Heart left ventricle (tissue), 16 donors: ENCODE measurements around the gene XPA. TPM values are rescaled to one million over a fixed set of nuclear protein-coding genes. Genes with fewer than 3 reads are reported as not detected.
A peak's percentile ranks its signal among the peaks of the same experiment; 100 is the strongest.

Experiments used
- ATAC-seq, 4 donors: fragments of 200-7000 bp; cut with Tn5 transposase; one replicate each; pipeline ENCODE4 v1.9.1; 2020 to 2022; ENCODE audit warnings: moderate library complexity in 4 of 4, mild to moderate bottlenecking in 3 of 4, moderate number of reproducible peaks in 1 of 4
- DNase-seq, 5 donors: peaks; one replicate each; pipeline ENCODE4 v3.0.0-alpha.2; 2020
- H3K27ac ChIP-seq, 12 donors: fragments of 200-600 bp; sonication (generic) in 4 of 12; one replicate each; pipeline versions ENCODE4 v1.5.0 to v1.8.0; 2016 to 2022; ENCODE audit warnings: mild to moderate bottlenecking in 2 of 12
- H3K27me3 ChIP-seq, 9 donors: fragments of 200-600 bp; sonication (generic) in 2 of 9; one replicate each; pipeline versions ENCODE4 v1.5.1 to v1.8.0; 2016 to 2022; ENCODE audit warnings: mild to moderate bottlenecking in 3 of 9
- H3K36me3 ChIP-seq, 9 donors: fragments of 200-600 bp; sonication (generic) in 2 of 9; one replicate each; pipeline versions ENCODE4 v1.5.0 to v1.8.0; 2018 to 2022; ENCODE audit warnings: mild to moderate bottlenecking in 2 of 9
- H3K4me1 ChIP-seq, 12 donors: fragments of 200-600 bp; sonication (generic) in 4 of 12; one replicate each; pipeline versions ENCODE4 v1.5.0 to v1.8.0; 2016 to 2022; ENCODE audit warnings: mild to moderate bottlenecking in 3 of 12
- H3K4me3 ChIP-seq, 12 donors: fragments of 200-600 bp; sonication (generic) in 4 of 12; one replicate each; pipeline versions ENCODE4 v1.5.0 to v1.8.0; 2017 to 2022; ENCODE audit warnings: mild to moderate bottlenecking in 9 of 12, moderate library complexity in 4 of 12
- H3K9me3 ChIP-seq, 12 donors: fragments of 200-600 bp; sonication (generic) in 4 of 12; one replicate each; pipeline versions ENCODE4 v1.5.0 to v1.8.0; 2016 to 2022; ENCODE audit warnings: mild to moderate bottlenecking in 1 of 12
- CTCF ChIP-seq, 12 donors: fragments of 200-600 bp; sonication (generic) in 4 of 12; IDR thresholded peaks; one replicate each; pipeline versions ENCODE4 v1.5.0 to v1.8.0; 2018 to 2022; ENCODE audit warnings: antibody characterized with exemption in 12 of 12, mild to moderate bottlenecking in 5 of 12
- POLR2A ChIP-seq, 2 donors: fragments of 450-650 bp; IDR thresholded peaks; one replicate each; pipeline ENCODE4 v1.6.1; 2017; ENCODE audit warnings: antibody characterized with exemption in 2 of 2, mild to moderate bottlenecking in 2 of 2, moderate library complexity in 2 of 2
- WGBS, 4 donors: extraction: QIAGEN DNeasy Blood & Tissue Kit in 2 of 4; methylation state at CpG; one replicate each; pipeline versions ENCODE4 v1.1.5 to v1.1.7; 2013 to 2018; 5-methylcytosine and 5-hydroxymethylcytosine counted together
- intact Hi-C, 10 donors: fragments of 100-400 bp; cut with DNase I; formaldehyde crosslinking; loops; one replicate each; pipeline versions ENCODE4 v1.11.1 to v1.14.2; 2022
- polyA plus RNA-seq, 2 donors: library from polyadenylated mRNA; stranded (reverse); fragments of 200-250 nt; gene quantifications; one replicate each; pipeline ENCODE4 v1.2.3, GENCODE V29; 2013
- total RNA-seq, 9 donors: library from RNA; depleted of rRNA in 2 of 9; stranded (reverse); fragments of >200 nt in 2 of 9; fragmentation: NEBNext Ultra II Directional in 3 of 9; extraction: Animal tissue kit (Norgen Biotek cat#: 25700) in 3 of 9; gene quantifications; one replicate each; pipeline versions ENCODE4 v1.1.0 to v1.2.4, GENCODE V29; 2016 to 2023
- donor health status: ischemic (EF 13 %, LVEDD 7.1; RV severe dilation, severe dysfunction).
- donor health status: healthy with polysubstance abuse.
- donor health status: DM: no; HTN: yes; CAD: no.
- donor health status: DM: no; HTN: no; CAD: no.
- donor health status: ischemic (EF 25% LVEDD 6.9; RV normal size, moderate dysfunction).
- donor health status: ischemic (EF 25% LVEDD 5.7; RV mildly dilated, moderate dysfunction).
- donor health status: healthy.
- donor health status: DM: yes; HTN: yes; CAD: no.
- donor health status: ischemic (EF 35%, LVEDD 5.7; RV mildly dilated, moderate dysfunction).
- donor health status: nonischemic (EF 11% LVEDD 7.7; RV severe dilation, severe dysfunction).
- donor health status: DM: yes; HTN: yes; CAD: no.
- donor health status: PGD.
- donor health status: ischemic (EF 29% LVEDD 5.4; RV normal size, mild dysfunction).
- donor health status: nonischemic (EF 23%, LVEDD 6.1; RV moderate dilation, normal function).

XPA gene
- total and polyA plus RNA-seq, 11 donors: 4.0 to 12.1 (median 9.0) TPM

- 86 to 95% (median 89%) methylated on average over 6 of the region's 6 CpGs for WGBS, 4 donors
- H3K27me3 ChIP-seq: peaks cover 0 to 65% (median 12%) of the 10 kb centered on the region in 9 donors
- no peak for ATAC-seq
- peaks cover 0 to 19% (median 6%) of the 10 kb centered on the region in 12 donors for H3K9me3 ChIP-seq
- peak overlapping the region in 2 of 12 donors; percentile 57 to 65 for H3K27ac ChIP-seq
- H3K36me3 ChIP-seq: no peaks in the 10 kb centered on the region
- intact Hi-C loops: no loop called here
- H3K4me3 ChIP-seq: peak overlapping the region in 1 of 12 donors; percentile 38
- no peak for TF ChIP-seq CTCF (IDR thresholded peaks at IDR 0.05)
- no peak for DNase-seq
- peaks cover 0 to 13% (median 9%) of the 10 kb centered on the region in 12 donors for H3K4me1 ChIP-seq
These were observed 44.8 kb upstream of the XPA start for GRCh38 chr9:97741947-97742346.

GRCh38 chr9:97740848-97741821, 44.0 kb upstream of the XPA start:
- H3K27ac ChIP-seq: peak overlapping the region in 8 of 12 donors; percentile 1 to 65 (median 32)
- TF ChIP-seq CTCF (IDR thresholded peaks at IDR 0.05) (peak in 6 of 12 donors; percentile 9 to 41 (median 30)), POLR2A (IDR thresholded peaks at IDR 0.05) (no peak)
- H3K4me3 ChIP-seq: peak overlapping the region in 11 of 12 donors; percentile 32 to 54 (median 48)
- intact Hi-C loops: no loop called here
- peaks cover 0 to 19% (median 6%) of the 10 kb centered on the region in 12 donors for H3K9me3 ChIP-seq
- H3K4me1 ChIP-seq: peaks cover 0 to 13% (median 9%) of the 10 kb centered on the region in 12 donors
- H3K36me3 ChIP-seq: no peaks in the 10 kb centered on the region
- DNase-seq: peak; percentile 64 to 84 (median 75)
- WGBS, 4 donors: 1 to 3% (median 2%) methylated on average over 43 to 56 of the region's 56 CpGs
- H3K27me3 ChIP-seq: peaks cover 0 to 64% (median 12%) of the 10 kb centered on the region in 9 donors
- peak; percentile 60 to 96 (median 92) for ATAC-seq

- no peak overlapping the region for H3K4me3 ChIP-seq
- H3K9me3 ChIP-seq: peaks cover 0 to 7% (median under 1%) of the 10 kb centered on the region in 12 donors
- H3K4me1 ChIP-seq: peaks cover 0 to 13% (median 9%) of the 10 kb centered on the region in 12 donors
- intact Hi-C loops: no loop called here
- DNase-seq (no peak), ATAC-seq (no peak)
- no peak overlapping the region for H3K27ac ChIP-seq
- 24 to 52% (median 37%) methylated on average over 3 of the region's 3 CpGs for WGBS, 4 donors
- H3K36me3 ChIP-seq: no peaks in the 10 kb centered on the region
- TF ChIP-seq CTCF (IDR thresholded peaks at IDR 0.05) (no peak), POLR2A (IDR thresholded peaks at IDR 0.05) (no peak)
- H3K27me3 ChIP-seq: peaks cover 0 to 59% (median 12%) of the 10 kb centered on the region in 9 donors
These were observed 40.3 kb upstream of the XPA start for GRCh38 chr9:97737429-97737828.

GRCh38 chr9:97735070-97735600, 38.0 kb upstream of the XPA start:
- Histone ChIP-seq H3K4me3 (no peak overlapping the region), H3K27me3 (peaks cover 0 to 58% (median 12%) of the 10 kb centered on the region in 9 donors), H3K36me3 (no peaks in the 10 kb centered on the region), H3K4me1 (peaks cover 0 to under 1% (median 0%) of the 10 kb centered on the region in 12 donors), H3K27ac (no peak overlapping the region), H3K9me3 (peaks cover 0 to 12% (median 0%) of the 10 kb centered on the region in 12 donors)
- no peak for DNase-seq
- no peak for ATAC-seq
- intact Hi-C loops: no loop called here
- 88 to 94% (median 92%) methylated on average over 7 of the region's 7 CpGs for WGBS, 4 donors
- TF ChIP-seq CTCF (IDR thresholded peaks at IDR 0.05) (no peak), POLR2A (IDR thresholded peaks at IDR 0.05) (no peak)
